HCT116 (cell line): ENCODE results near the gene CRYBA4. TPM values are rescaled to one million over a fixed set of nuclear protein-coding genes. Genes with fewer than 3 reads are reported as not detected.

ENCODE experiments used
- ATAC-seq: fragments of 200-7000 bp; cut with Tn5 transposase; 2 replicates; pipeline ENCODE4 v1.9.1; 2020; ENCODE audit warnings: mild to moderate bottlenecking, moderate library complexity
- BruUV-seq: library from RNA; stranded (reverse); fragments of 400-500 nt; replicated peaks from 2 replicates; lab custom pipeline; 2021; lab: Mats Ljungman, UMichigan
- CTCF ChIA-PET: fragments of 300-600 bp; sonication (Branson Sonifier 250); formaldehyde crosslinking; loops from one replicate; lab custom pipeline; 2021; ENCODE audit warnings: antibody characterized with exemption; lab: Charles Lee
- POLR2A ChIA-PET: fragments of 300-600, 350-600 bp; sonication (Branson Sonifier 250); formaldehyde crosslinking; loops from one replicate; lab custom pipeline; 2021; ENCODE audit warnings: antibody characterized with exemption; lab: Charles Lee
- RAD21 ChIA-PET, 2 experiments: fragments of 300-600 bp; sonication (Branson Sonifier 250); formaldehyde crosslinking; loops; one replicate each; lab custom pipeline; 2023; ENCODE audit warnings: low total read pairs in 2 of 2; ENCODE audit not compliant: uncharacterized antibody in 2 of 2, unreplicated experiment in 2 of 2, low non-redundant PET in 1 of 2; lab: Charles Lee
- DNase-seq: peaks from one replicate; pipeline ENCODE4 v3.0.0-alpha.2; 2010; ENCODE audit warnings: low read depth, low spot score
- H2AFZ ChIP-seq: fragments of 200-600 bp; shearing (Covaris generic), sonication (generic); 2 replicates; pipeline ENCODE4 v1.6.1; 2017; ENCODE audit warnings: low read depth, mixed run types, mixed read lengths, antibody characterized with exemption, low read length; ENCODE audit not compliant: poor library complexity, severe bottlenecking
- H3K27ac ChIP-seq: 2 replicates; pipeline ENCODE4 v1.5.1; 2012; ENCODE audit warnings: low read depth, low read length
- H3K27me3 ChIP-seq: fragments of 200-600 bp; sonication (generic); 2 replicates; pipeline ENCODE4 v1.6.1; 2016; ENCODE audit warnings: mixed run types, low read length, mixed read lengths; ENCODE audit not compliant: insufficient read depth
- H3K36me3 ChIP-seq, 2 experiments: fragments of 200-500 bp in 1 of 2; fragments of 200-600 bp in 1 of 2; sonication (Bioruptor generic) in 1 of 2; sonication (generic) in 1 of 2; 2 replicates each; pipeline versions ENCODE4 v1.5.1 to v1.6.1; 2014 to 2016; ENCODE audit warnings: low read length in 2 of 2, inconsistent platforms in 1 of 2, mixed read lengths in 1 of 2, mixed run types in 1 of 2; ENCODE audit not compliant: insufficient read depth in 2 of 2, control insufficient read depth in 1 of 2
- H3K4me1 ChIP-seq, 2 experiments: fragments of 200-600 bp in 1 of 2; sonication (generic) in 1 of 2; 2 replicates each; pipeline versions ENCODE4 v1.5.1 to v1.6.1; 2012 to 2017; ENCODE audit warnings: low read length in 2 of 2, inconsistent platforms in 1 of 2, mild to moderate bottlenecking in 1 of 2, mixed read lengths in 1 of 2, mixed run types in 1 of 2, moderate library complexity in 1 of 2; ENCODE audit not compliant: insufficient read depth in 2 of 2, control insufficient read depth in 1 of 2
- H3K4me2 ChIP-seq: fragments of 200-600 bp; sonication (generic); 2 replicates; pipeline ENCODE4 v1.6.1; 2017; ENCODE audit warnings: mixed run types, low read length, mixed read lengths
- H3K4me3 ChIP-seq, 2 experiments: fragments of 200-600 bp in 1 of 2; sonication (generic) in 1 of 2; replicated peaks in 1 of 2; 2 replicates each; pipeline ENCODE4 v1.5.1; 2011 to 2016; ENCODE audit warnings: low read length in 2 of 2, control low read depth in 1 of 2, low read depth in 1 of 2, mild to moderate bottlenecking in 1 of 2, mixed read lengths in 1 of 2, mixed run types in 1 of 2
- H3K79me2 ChIP-seq: fragments of 200-600 bp; sonication (generic); 2 replicates; pipeline ENCODE4 v1.6.1; 2017; ENCODE audit warnings: mild to moderate bottlenecking, mixed run types, low read length, moderate library complexity, mixed read lengths; ENCODE audit not compliant: insufficient read depth
- H3K9ac ChIP-seq: fragments of 200-600 bp; sonication (generic); 2 replicates; pipeline ENCODE4 v1.6.1; 2016; ENCODE audit warnings: low read length, mixed read lengths
- H3K9me2 ChIP-seq: fragments of 200-600 bp; sonication (generic), shearing (Covaris generic); 2 replicates; pipeline ENCODE4 v1.6.1; 2017; ENCODE audit warnings: mixed run types, mild to moderate bottlenecking, moderate library complexity; ENCODE audit not compliant: insufficient read depth
- H3K9me3 ChIP-seq, 2 experiments: fragments of 200-500 bp in 1 of 2; fragments of 200-600 bp in 1 of 2; sonication (Bioruptor generic) in 1 of 2; sonication (generic) in 1 of 2; 2 replicates each; pipeline ENCODE4 v1.6.1; 2014 to 2017; ENCODE audit warnings: low read length in 2 of 2, mixed read lengths in 2 of 2, inconsistent platforms in 1 of 2, low read depth in 1 of 2, mild to moderate bottlenecking in 1 of 2, mixed run types in 1 of 2, moderate library complexity in 1 of 2; ENCODE audit not compliant: control insufficient read depth in 1 of 2, insufficient read depth in 1 of 2
- H4K20me1 ChIP-seq: fragments of 200-600 bp; sonication (generic), shearing (Covaris generic); 2 replicates; pipeline ENCODE4 v1.6.1; 2017; ENCODE audit warnings: mixed run types, mild to moderate bottlenecking, moderate library complexity; ENCODE audit not compliant: insufficient read depth
- CEBPB ChIP-seq: IDR thresholded peaks from 2 replicates; pipeline ENCODE4 v1.6.1; 2012; ENCODE audit warnings: low read depth
- ELF1 ChIP-seq: IDR thresholded peaks from 2 replicates; pipeline ENCODE4 v1.6.1; 2012; ENCODE audit warnings: low read depth, borderline replicate concordance
- EZH2 ChIP-seq: fragments of 200-600 bp; sonication (generic); IDR thresholded peaks from 2 replicates; pipeline ENCODE4 v1.6.1; 2017; ENCODE audit warnings: antibody characterized with exemption, mixed run types
- EZH2phosphoT487 ChIP-seq: fragments of 200-600 bp; IDR thresholded peaks from 2 replicates; pipeline ENCODE4 v1.6.1; 2018; ENCODE audit warnings: antibody characterized with exemption, borderline replicate concordance
- JUND ChIP-seq: IDR thresholded peaks from 2 replicates; pipeline ENCODE4 v1.6.1; 2012
- MAX ChIP-seq: IDR thresholded peaks from 2 replicates; pipeline ENCODE4 v1.6.1; 2012
- RAD21 ChIP-seq: IDR thresholded peaks from 2 replicates; pipeline ENCODE4 v1.6.1; 2012; ENCODE audit warnings: low read depth, mild to moderate bottlenecking
- TCF7L2 ChIP-seq: IDR thresholded peaks from 2 replicates; pipeline ENCODE4 v1.7.0; 2011; ENCODE audit warnings: borderline replicate concordance, inconsistent platforms; ENCODE audit not compliant: insufficient read depth, insufficient read length; ENCODE audit errors: extremely low read depth
- YY1 ChIP-seq: IDR thresholded peaks from 2 replicates; pipeline ENCODE4 v1.6.1; 2011; ENCODE audit warnings: low read length, low read depth, moderate library complexity, mild to moderate bottlenecking; ENCODE audit not compliant: insufficient replicate concordance; ENCODE audit errors: extremely low read depth
- ZNF274 ChIP-seq: fragments of 200-500 bp; sonication (Bioruptor generic); IDR thresholded peaks from 2 replicates; pipeline ENCODE4 v1.6.1; 2014; ENCODE audit warnings: mild to moderate bottlenecking, low read depth, low read length, inconsistent platforms
- intact Hi-C: fragments of 100-400 bp; cut with micrococcal nuclease; formaldehyde crosslinking; loops from 2 replicates; pipeline ENCODE4 v1.10.0; 2022
- total RNA-seq: library from RNA; stranded (reverse); gene quantifications from one replicate; pipeline ENCODE4 v1.2.1, GENCODE V29; 2021; ENCODE audit not compliant: unreplicated experiment
- TF ChIP-seq, protein P1 (sequence below): IDR thresholded peaks from 2 replicates; pipeline ENCODE4 v1.6.1; 2012; ENCODE audit warnings: low read depth

Gene CRYBA4
- total RNA-seq, 1 experiment from 2014 or later = not detected

DNA sequence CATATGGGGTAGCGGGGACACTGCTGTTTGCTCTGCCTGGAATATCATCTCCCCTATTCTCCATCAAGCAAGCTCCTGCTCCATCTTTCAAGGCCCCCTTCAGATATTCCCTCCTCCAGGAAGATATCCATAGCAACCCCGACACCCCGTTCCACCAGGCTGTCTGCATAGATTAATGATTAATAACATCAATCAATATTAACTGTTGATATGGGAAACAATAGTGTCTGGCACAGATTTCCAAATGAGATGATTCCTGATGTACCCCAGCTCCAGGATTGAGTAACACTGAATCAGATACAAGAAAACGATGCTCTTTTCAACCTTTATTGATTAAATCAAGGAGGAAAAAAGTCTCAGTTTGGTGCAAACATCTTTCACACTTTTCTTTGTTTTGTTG lies 24.3 kb upstream of the CRYBA4 start:
- H3K4me1 ChIP-seq = no peaks in the 10 kb centered on the region
- H3K4me3 ChIP-seq = no peak overlapping the region
- no peaks in the 10 kb centered on the region for H3K36me3 ChIP-seq
- no peaks in the 10 kb centered on the region for H4K20me1 ChIP-seq
- H3K27me3 ChIP-seq = peaks cover 19% of the 10 kb centered on the region
- no peak overlapping the region for H3K4me2 ChIP-seq
- RAD21 ChIA-PET = no interaction called here
- CTCF ChIA-PET = no interaction called here
- ATAC-seq (no peak), DNase-seq (no peak)
- intact Hi-C loops = no loop called here
- no peak overlapping the region for H3K9ac ChIP-seq
- H3K27ac ChIP-seq = no peak overlapping the region
- H3K9me2 ChIP-seq = no peaks in the 10 kb centered on the region
- BruUV-seq = no TSS peak
- no peak overlapping the region for H2AFZ ChIP-seq
- no peaks in the 10 kb centered on the region for H3K9me3 ChIP-seq
- TF ChIP-seq YY1 = no peak
- TF ChIP-seq RAD21 = no peak
- TF ChIP-seq ELF1 = no peak
- TF ChIP-seq MAX = no peak
- TF ChIP-seq, protein P1, sequence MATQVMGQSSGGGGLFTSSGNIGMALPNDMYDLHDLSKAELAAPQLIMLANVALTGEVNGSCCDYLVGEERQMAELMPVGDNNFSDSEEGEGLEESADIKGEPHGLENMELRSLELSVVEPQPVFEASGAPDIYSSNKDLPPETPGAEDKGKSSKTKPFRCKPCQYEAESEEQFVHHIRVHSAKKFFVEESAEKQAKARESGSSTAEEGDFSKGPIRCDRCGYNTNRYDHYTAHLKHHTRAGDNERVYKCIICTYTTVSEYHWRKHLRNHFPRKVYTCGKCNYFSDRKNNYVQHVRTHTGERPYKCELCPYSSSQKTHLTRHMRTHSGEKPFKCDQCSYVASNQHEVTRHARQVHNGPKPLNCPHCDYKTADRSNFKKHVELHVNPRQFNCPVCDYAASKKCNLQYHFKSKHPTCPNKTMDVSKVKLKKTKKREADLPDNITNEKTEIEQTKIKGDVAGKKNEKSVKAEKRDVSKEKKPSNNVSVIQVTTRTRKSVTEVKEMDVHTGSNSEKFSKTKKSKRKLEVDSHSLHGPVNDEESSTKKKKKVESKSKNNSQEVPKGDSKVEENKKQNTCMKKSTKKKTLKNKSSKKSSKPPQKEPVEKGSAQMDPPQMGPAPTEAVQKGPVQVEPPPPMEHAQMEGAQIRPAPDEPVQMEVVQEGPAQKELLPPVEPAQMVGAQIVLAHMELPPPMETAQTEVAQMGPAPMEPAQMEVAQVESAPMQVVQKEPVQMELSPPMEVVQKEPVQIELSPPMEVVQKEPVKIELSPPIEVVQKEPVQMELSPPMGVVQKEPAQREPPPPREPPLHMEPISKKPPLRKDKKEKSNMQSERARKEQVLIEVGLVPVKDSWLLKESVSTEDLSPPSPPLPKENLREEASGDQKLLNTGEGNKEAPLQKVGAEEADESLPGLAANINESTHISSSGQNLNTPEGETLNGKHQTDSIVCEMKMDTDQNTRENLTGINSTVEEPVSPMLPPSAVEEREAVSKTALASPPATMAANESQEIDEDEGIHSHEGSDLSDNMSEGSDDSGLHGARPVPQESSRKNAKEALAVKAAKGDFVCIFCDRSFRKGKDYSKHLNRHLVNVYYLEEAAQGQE = no peak
- no peak for TF ChIP-seq CEBPB
- no peak for TF ChIP-seq EZH2phosphoT487
- no peak for TF ChIP-seq JUND
- TF ChIP-seq TCF7L2 = no peak
- no peak for TF ChIP-seq EZH2
- no peak for TF ChIP-seq ZNF274
- TF ChIP-seq, all 23 proteins: peak for 0
- POLR2A ChIA-PET = no interaction called here
- no peaks in the 10 kb centered on the region for H3K79me2 ChIP-seq
